WERI-Rb-1 (cell line): Measurements from ENCODE around the gene MTX1.

Source experiments
- DNase-seq: peaks from one replicate; pipeline ENCODE4 v3.0.0-alpha.2; 2020
- H3K27ac ChIP-seq: fragments of 250-450 bp; sonication (Bioruptor Pico); 2 replicates; pipeline ENCODE4 v1.5.1; 2020; ENCODE audit warnings: mild to moderate bottlenecking, moderate library complexity
- H3K27me3 ChIP-seq: fragments of 250-450 bp; sonication (Bioruptor Pico); 2 replicates; pipeline ENCODE4 v1.5.1; 2021; ENCODE audit warnings: mild to moderate bottlenecking, low read depth, moderate library complexity; ENCODE audit not compliant: insufficient read depth, severe bottlenecking
- H3K36me3 ChIP-seq: fragments of 250-450 bp; sonication (Bioruptor Pico); 2 replicates; pipeline ENCODE4 v1.5.1; 2020; ENCODE audit warnings: mild to moderate bottlenecking, moderate library complexity
- H3K4me3 ChIP-seq: 2 replicates; pipeline ENCODE4 v1.5.1; 2011; ENCODE audit warnings: low read depth, mild to moderate bottlenecking, control low read depth, low read length
- H3K9me3 ChIP-seq: fragments of 250-450 bp; sonication (Bioruptor Pico); 2 replicates; pipeline ENCODE4 v1.5.1; 2021; ENCODE audit warnings: mild to moderate bottlenecking, moderate library complexity; ENCODE audit not compliant: severe bottlenecking
- CTCF ChIP-seq: IDR thresholded peaks from 2 replicates; pipeline ENCODE4 v1.5.1; 2011; ENCODE audit warnings: low read depth, mild to moderate bottlenecking, control low read depth, inconsistent platforms, low read length

The MTX1 gene

DNA sequence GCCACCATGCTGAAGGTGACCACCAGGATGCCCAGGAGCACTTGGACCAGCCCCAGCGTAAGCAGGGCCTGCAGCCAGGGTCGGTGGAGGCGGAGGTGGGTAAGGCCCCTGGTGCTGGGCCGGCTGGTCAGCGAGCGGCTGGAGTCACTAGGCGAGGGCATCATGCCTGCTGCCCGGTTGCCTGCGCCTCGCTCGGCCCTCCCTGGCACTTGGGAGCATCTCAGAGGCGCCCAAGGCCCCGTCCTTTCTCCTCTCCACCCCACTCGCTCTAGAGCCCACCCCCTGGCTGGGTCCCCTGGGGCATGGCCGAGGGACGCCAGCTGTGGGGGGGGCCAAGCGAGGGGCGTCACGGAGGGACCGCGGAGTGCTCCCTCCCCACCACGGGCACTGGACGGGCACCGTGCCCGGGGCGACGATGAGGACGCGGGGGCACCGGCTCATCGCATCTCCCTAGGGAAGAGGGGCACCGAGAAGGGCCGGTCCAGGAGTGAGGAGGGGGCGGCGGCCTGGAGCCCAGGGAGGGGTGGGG is 46.3 kb downstream of the MTX1 start:
- no peak for TF ChIP-seq CTCF
- Histone ChIP-seq H3K36me3 (peaks cover 58% of the 10 kb centered on the region), H3K9me3 (no peaks in the 10 kb centered on the region), H3K4me3 (peak overlapping the region; percentile 75), H3K27me3 (no peaks in the 10 kb centered on the region), H3K27ac (peak overlapping the region; percentile 92)
- peak; percentile 49 for DNase-seq

GRCh38 chr1:155255243-155256007 is 46.9 kb downstream of the MTX1 start, which contains the start of gene ENTREP3:
Gene ENTREP3, minus strand, starts transcription at chr1:155255483. Its CDS starts 606 bp downstream, at chr1:155254877.
- DNase-seq: peak; percentile 100
- H3K36me3 ChIP-seq: peaks cover 58% of the 10 kb centered on the region
- no peaks in the 10 kb centered on the region for H3K27me3 ChIP-seq
- H3K4me3 ChIP-seq: peak within 1 kb of the TSS; percentile 75
- no peaks in the 10 kb centered on the region for H3K9me3 ChIP-seq
- H3K27ac ChIP-seq: peak within 1 kb of the TSS; percentile 92
- TF ChIP-seq CTCF: no peak

- TF ChIP-seq CTCF: no peak
- H3K27ac ChIP-seq: peak overlapping the region; percentile 92
- H3K27me3 ChIP-seq: no peaks in the 10 kb centered on the region
- peak; percentile 23 for DNase-seq
- H3K9me3 ChIP-seq: no peaks in the 10 kb centered on the region
- peak overlapping the region; percentile 75 for H3K4me3 ChIP-seq
- H3K36me3 ChIP-seq: peaks cover 57% of the 10 kb centered on the region
Measured at GRCh38 chr1:155256058-155256852, 47.8 kb downstream of the MTX1 start.

GRCh38 chr1:155260276-155260675 is 51.8 kb downstream of the MTX1 start:
- H3K4me3 ChIP-seq: no peak overlapping the region
- H3K9me3 ChIP-seq: no peaks in the 10 kb centered on the region
- TF ChIP-seq CTCF: no peak
- DNase-seq: no peak
- no peak overlapping the region for H3K27ac ChIP-seq
- H3K27me3 ChIP-seq: no peaks in the 10 kb centered on the region
- peaks cover 66% of the 10 kb centered on the region for H3K36me3 ChIP-seq

DNA sequence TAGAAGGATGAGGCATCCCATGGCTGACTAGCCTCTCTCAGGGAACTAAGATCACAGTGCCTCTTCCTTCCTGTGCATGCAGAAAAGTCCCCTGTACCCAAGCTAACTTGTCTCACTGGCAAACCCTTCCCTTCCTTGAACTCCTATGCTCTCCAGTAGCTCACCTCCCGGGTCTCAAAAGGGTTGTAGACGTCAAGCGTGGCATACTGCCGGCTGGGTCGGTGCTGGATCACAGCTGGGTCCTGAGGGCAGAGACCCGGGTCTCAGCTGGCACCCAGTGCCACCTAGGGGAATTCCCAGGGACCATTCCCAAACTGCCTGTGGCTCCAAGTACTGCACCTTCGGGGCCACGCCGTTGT is 53.0 kb downstream of the MTX1 start:
- no peak for DNase-seq
- no peaks in the 10 kb centered on the region for H3K9me3 ChIP-seq
- peak overlapping the region; percentile 80 for H3K27ac ChIP-seq
- peaks cover 76% of the 10 kb centered on the region for H3K36me3 ChIP-seq
- H3K4me3 ChIP-seq: peak overlapping the region; percentile 88
- H3K27me3 ChIP-seq: no peaks in the 10 kb centered on the region
- peak; percentile 52 for TF ChIP-seq CTCF
